ENCODE results near the gene SEC22C.

Gene SEC22C

GRCh38 chr3:42509111-42509510 lies 72.7 kb downstream of the SEC22C start:
- TF ChIP-seq REST (IDR thresholded peaks at IDR 0.05; ENCODE audit: insufficient read depth in 1 of 2, low read depth in 2 of 2, low read length in 2 of 2): no peak
- TF ChIP-seq POLR2AphosphoS5 (IDR thresholded peaks at IDR 0.05; ENCODE audit: low read depth, low read length): no peak
- TF ChIP-seq SIN3A (IDR thresholded peaks at IDR 0.05; ENCODE audit: borderline replicate concordance, insufficient read depth, low read length): no peak
- TF ChIP-seq FOXP2 (optimal IDR thresholded peaks at IDR 0.05; ENCODE audit: borderline replicate concordance, extremely low read depth, extremely low read length, insufficient read depth): no peak
- TF ChIP-seq TAF1 (IDR thresholded peaks at IDR 0.05; ENCODE audit: borderline replicate concordance, insufficient read depth, low read length): no peak

- no peak for TF ChIP-seq REST (IDR thresholded peaks at IDR 0.05; ENCODE audit: insufficient read depth in 1 of 2, low read depth in 2 of 2, low read length in 2 of 2)
- no peak for TF ChIP-seq SIN3A (IDR thresholded peaks at IDR 0.05; ENCODE audit: borderline replicate concordance, insufficient read depth, low read length)
- no peak for TF ChIP-seq TAF1 (IDR thresholded peaks at IDR 0.05; ENCODE audit: borderline replicate concordance, insufficient read depth, low read length)
- TF ChIP-seq FOXP2 (optimal IDR thresholded peaks at IDR 0.05; ENCODE audit: borderline replicate concordance, extremely low read depth, extremely low read length, insufficient read depth): no peak
- no peak for TF ChIP-seq POLR2AphosphoS5 (IDR thresholded peaks at IDR 0.05; ENCODE audit: low read depth, low read length)
These were observed 73.2 kb downstream of the SEC22C start for GRCh38 chr3:42508562-42508961.

- TF ChIP-seq FOXP2 (optimal IDR thresholded peaks at IDR 0.05; ENCODE audit: borderline replicate concordance, extremely low read depth, extremely low read length, insufficient read depth): no peak
- no peak for TF ChIP-seq REST (IDR thresholded peaks at IDR 0.05; ENCODE audit: insufficient read depth in 1 of 2, low read depth in 2 of 2, low read length in 2 of 2)
These were observed 73.9 kb downstream of the SEC22C start for GRCh38 chr3:42507761-42508335.

GRCh38 chr3:42507252-42507651 lies 74.5 kb downstream of the SEC22C start:
- TF ChIP-seq SIN3A (IDR thresholded peaks at IDR 0.05; ENCODE audit: borderline replicate concordance, insufficient read depth, low read length) (no peak), REST (IDR thresholded peaks at IDR 0.05; ENCODE audit: insufficient read depth in 1 of 2, low read depth in 2 of 2, low read length in 2 of 2) (no peak), POLR2AphosphoS5 (IDR thresholded peaks at IDR 0.05; ENCODE audit: low read depth, low read length) (no peak), TAF1 (IDR thresholded peaks at IDR 0.05; ENCODE audit: borderline replicate concordance, insufficient read depth, low read length) (no peak), FOXP2 (optimal IDR thresholded peaks at IDR 0.05; ENCODE audit: borderline replicate concordance, extremely low read depth, extremely low read length, insufficient read depth) (no peak)

GRCh38 chr3:42505849-42506410 lies 75.8 kb downstream of the SEC22C start:
- TF ChIP-seq FOXP2 (optimal IDR thresholded peaks at IDR 0.05; ENCODE audit: borderline replicate concordance, extremely low read depth, extremely low read length, insufficient read depth) (no peak), SIN3A (IDR thresholded peaks at IDR 0.05; ENCODE audit: borderline replicate concordance, insufficient read depth, low read length) (no peak), REST (IDR thresholded peaks at IDR 0.05; ENCODE audit: insufficient read depth in 1 of 2, low read depth in 2 of 2, low read length in 2 of 2) (no peak)
